Thyroid gland (tissue), 4 donors: ENCODE measurements around the gene HIVEP1. TPM values are rescaled to one million over a fixed set of nuclear protein-coding genes. Genes with fewer than 3 reads are reported as not detected.
A peak's percentile ranks its signal among the peaks of the same experiment; 100 is the strongest.

Source experiments
- DNase-seq, 2 donors: peaks; one replicate each; pipeline ENCODE4 v3.0.0-alpha.2; 2019
- H3K27ac ChIP-seq, 3 donors: fragments of 200-600 bp; sonication (generic); 1 replicate in 2 of 3; 2 replicates in 1 of 3; pipeline ENCODE4 v1.5.1; 2016 to 2019; ENCODE audit warnings: mild to moderate bottlenecking in 1 of 3, moderate library complexity in 1 of 3
- H3K27me3 ChIP-seq: fragments of 200-600 bp; sonication (generic); one replicate; pipeline ENCODE4 v1.5.1; 2019
- H3K36me3 ChIP-seq, 2 donors: fragments of 200-600 bp; sonication (generic); one replicate each; pipeline ENCODE4 v1.5.1; 2016 to 2019
- H3K4me1 ChIP-seq, 2 donors: fragments of 200-600 bp; sonication (generic); one replicate each; pipeline ENCODE4 v1.5.1; 2017 to 2019
- H3K4me3 ChIP-seq, 3 donors: fragments of 200-600 bp; sonication (generic); replicated peaks in 1 of 3; 1 replicate in 2 of 3; 2 replicates in 1 of 3; pipeline ENCODE4 v1.5.1; 2016; ENCODE audit warnings: mild to moderate bottlenecking in 1 of 3
- H3K9me3 ChIP-seq: fragments of 200-600 bp; sonication (generic); one replicate; pipeline ENCODE4 v1.5.1; 2017
- POLR2A ChIP-seq, 2 donors: fragments of 450-650 bp; IDR thresholded peaks; one replicate each; pipeline ENCODE4 v1.6.1; 2017; ENCODE audit warnings: antibody characterized with exemption in 2 of 2, mild to moderate bottlenecking in 2 of 2, moderate library complexity in 1 of 2
- WGBS, 2 donors: methylation state at CpG; one replicate each; pipeline ENCODE4 v1.1.5; 2017; 5-methylcytosine and 5-hydroxymethylcytosine counted together
- intact Hi-C: fragments of 100-400 bp; cut with DNase I; formaldehyde crosslinking; loops from one replicate; pipeline ENCODE4 v1.15.1; 2023
- total RNA-seq, 4 donors: library from RNA; depleted of rRNA; stranded (reverse); fragments of >200 nt; gene quantifications; one replicate each; pipeline ENCODE4 v1.2.3, GENCODE V29; 2016
- TF ChIP-seq, protein P1 (sequence below), 6 experiments: fragments of 200-600 bp in 3 of 6; fragments of 450-650 bp in 3 of 6; sonication (generic) in 3 of 6; IDR thresholded peaks; one replicate each; pipeline ENCODE4 v1.5.1; 2016 to 2019; ENCODE audit warnings: antibody characterized with exemption in 6 of 6, mild to moderate bottlenecking in 2 of 6, inconsistent platforms in 1 of 6, moderate library complexity in 1 of 6

The HIVEP1 gene
- total RNA-seq, 4 donors from 2014 or later: 17.4 to 35.1 (median 29.0) TPM

DNA sequence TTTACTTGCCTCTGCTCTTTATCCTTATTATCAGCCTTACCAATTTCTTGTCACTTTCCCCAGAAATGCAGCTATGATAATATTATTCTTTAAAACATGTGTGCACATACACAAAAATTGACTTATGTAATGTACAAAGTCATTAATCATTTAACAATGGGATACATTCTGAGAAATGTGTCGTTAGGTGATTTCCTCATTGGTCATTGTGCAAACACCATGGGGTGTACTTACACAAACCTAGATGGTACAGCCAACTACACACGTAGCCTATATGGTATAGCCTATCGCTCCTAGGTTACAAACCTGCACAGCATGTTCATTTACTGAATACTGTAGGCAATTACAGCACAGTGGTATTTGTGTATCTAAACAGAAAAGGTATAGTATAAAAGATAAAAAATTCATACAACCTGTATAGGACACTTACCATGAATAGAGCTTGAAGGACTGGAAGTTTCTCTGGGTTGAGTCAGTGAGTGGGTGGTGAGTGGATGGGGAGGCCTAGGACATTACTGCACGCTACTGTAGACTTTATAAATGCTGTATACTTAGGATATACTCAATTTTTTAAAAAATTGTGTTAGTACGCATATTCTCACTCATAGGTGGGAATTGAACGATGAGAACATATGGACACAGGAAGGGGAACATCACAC, 56.9 kb downstream of the HIVEP1 start:
- Histone ChIP-seq H3K27me3 (no peaks in the 10 kb centered on the region), H3K27ac (no peak overlapping the region), H3K4me3 (no peak overlapping the region), H3K4me1 (no peaks in the 10 kb centered on the region), H3K9me3 (no peaks in the 10 kb centered on the region), H3K36me3 (no peaks in the 10 kb centered on the region)
- 90 to 92% methylated on average over 6 of the region's 6 CpGs for WGBS, 2 donors
- DNase-seq: no peak
- TF ChIP-seq, protein P1, sequence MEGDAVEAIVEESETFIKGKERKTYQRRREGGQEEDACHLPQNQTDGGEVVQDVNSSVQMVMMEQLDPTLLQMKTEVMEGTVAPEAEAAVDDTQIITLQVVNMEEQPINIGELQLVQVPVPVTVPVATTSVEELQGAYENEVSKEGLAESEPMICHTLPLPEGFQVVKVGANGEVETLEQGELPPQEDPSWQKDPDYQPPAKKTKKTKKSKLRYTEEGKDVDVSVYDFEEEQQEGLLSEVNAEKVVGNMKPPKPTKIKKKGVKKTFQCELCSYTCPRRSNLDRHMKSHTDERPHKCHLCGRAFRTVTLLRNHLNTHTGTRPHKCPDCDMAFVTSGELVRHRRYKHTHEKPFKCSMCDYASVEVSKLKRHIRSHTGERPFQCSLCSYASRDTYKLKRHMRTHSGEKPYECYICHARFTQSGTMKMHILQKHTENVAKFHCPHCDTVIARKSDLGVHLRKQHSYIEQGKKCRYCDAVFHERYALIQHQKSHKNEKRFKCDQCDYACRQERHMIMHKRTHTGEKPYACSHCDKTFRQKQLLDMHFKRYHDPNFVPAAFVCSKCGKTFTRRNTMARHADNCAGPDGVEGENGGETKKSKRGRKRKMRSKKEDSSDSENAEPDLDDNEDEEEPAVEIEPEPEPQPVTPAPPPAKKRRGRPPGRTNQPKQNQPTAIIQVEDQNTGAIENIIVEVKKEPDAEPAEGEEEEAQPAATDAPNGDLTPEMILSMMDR (IDR thresholded peaks at IDR 0.05): no peak
- TF ChIP-seq POLR2A (IDR thresholded peaks at IDR 0.05): no peak
- intact Hi-C loops: no loop called here

DNA sequence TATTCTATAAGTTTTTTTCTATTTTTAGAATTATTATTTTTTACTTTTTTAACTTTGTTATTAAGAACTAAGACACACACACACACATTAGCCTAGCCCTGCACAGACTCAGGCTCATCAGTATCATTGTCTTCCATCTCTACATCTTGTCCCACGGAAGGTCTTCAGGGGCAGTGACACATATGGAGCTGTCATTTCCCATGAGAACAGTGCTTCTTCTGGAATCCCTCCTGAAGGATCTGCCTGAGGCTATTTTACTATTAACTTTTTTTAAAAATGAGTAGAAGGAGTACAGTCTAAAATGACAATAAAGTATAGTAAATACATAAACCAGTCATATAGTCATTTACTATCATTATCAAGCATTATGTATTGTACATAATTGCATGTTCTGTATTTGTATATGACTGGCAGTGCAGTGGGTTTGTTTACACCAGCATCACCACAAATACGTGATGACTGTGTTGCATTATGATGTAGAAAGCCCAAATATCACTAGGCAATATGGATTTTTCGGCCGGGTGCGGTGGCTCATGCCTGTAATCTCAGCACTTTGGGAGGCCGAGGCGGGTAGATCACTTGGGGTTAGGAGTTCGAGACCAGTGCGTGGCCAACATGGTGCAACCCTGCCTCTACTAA, 57.9 kb downstream of the HIVEP1 start:
- 96 to 97% methylated on average over 9 of the region's 9 CpGs for WGBS, 2 donors
- no peak overlapping the region for H3K4me3 ChIP-seq
- H3K27ac ChIP-seq: no peak overlapping the region
- DNase-seq: no peak
- H3K27me3 ChIP-seq: no peaks in the 10 kb centered on the region
- H3K36me3 ChIP-seq: no peaks in the 10 kb centered on the region
- H3K4me1 ChIP-seq: no peaks in the 10 kb centered on the region
- intact Hi-C loops: no loop called here
- TF ChIP-seq, protein P1 (IDR thresholded peaks at IDR 0.05): no peak
- TF ChIP-seq POLR2A (IDR thresholded peaks at IDR 0.05): no peak
- H3K9me3 ChIP-seq: no peaks in the 10 kb centered on the region

DNA sequence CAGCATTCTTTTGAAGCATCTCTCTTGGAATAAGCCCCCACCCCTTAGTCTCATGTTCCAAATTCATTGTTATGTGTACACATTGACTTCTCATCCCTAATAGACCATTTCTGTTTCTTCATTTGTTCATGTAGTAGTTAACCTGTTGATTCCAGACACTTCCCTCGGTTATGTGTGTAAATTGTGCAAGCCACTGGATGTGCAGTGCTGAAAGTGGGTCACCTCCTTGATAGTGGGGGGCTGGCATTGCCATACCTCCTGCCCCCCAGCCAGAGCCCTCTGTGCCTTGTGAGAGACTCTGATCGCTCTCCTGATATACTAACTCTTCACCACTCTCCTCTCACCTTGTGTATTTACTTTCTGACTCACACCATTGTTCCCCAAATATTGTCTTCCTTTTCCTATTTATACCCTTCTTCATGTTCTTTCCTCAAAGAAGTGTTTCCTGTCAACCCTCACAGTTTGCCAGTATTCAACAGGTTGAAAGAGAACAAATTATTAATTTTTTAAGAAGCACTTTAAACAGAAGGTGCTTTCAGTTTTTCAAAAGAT, 59.0 kb downstream of the HIVEP1 start:
- Histone ChIP-seq H3K27ac (no peak overlapping the region), H3K4me3 (no peak overlapping the region), H3K27me3 (no peaks in the 10 kb centered on the region), H3K36me3 (no peaks in the 10 kb centered on the region), H3K4me1 (no peaks in the 10 kb centered on the region), H3K9me3 (no peaks in the 10 kb centered on the region)
- 88 to 91% methylated on average over 2 of the region's 2 CpGs for WGBS, 2 donors
- TF ChIP-seq, protein P1 (IDR thresholded peaks at IDR 0.05): no peak
- TF ChIP-seq POLR2A (IDR thresholded peaks at IDR 0.05): no peak
- DNase-seq: no peak
- intact Hi-C loops: no loop called here

DNA sequence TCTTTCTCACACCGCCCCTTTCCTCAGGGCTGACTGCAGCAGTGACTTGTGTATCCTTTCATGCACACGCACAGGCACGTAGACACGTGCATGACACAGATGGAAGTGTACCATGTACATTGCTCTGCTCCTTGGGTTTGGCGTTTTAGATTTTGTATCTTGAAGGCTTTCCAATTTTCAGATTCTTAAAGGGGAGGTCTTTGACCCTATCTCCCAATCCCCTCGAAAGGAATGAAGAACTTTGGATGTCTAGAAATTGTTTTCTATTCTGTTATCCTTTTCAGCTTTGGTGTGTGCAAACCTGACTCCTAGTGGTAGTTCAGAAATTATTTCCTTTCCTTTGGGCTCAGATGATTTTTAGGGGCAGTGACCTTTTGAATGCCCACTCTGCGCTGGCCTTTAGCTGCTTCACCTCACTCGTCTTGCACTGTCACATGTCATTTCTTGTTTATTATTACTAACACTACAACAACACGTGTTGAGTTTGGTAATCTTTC, 63.0 kb downstream of the HIVEP1 start:
- Histone ChIP-seq H3K27ac (no peak overlapping the region), H3K9me3 (no peaks in the 10 kb centered on the region), H3K27me3 (no peaks in the 10 kb centered on the region), H3K36me3 (no peaks in the 10 kb centered on the region), H3K4me3 (no peak overlapping the region), H3K4me1 (no peaks in the 10 kb centered on the region)
- TF ChIP-seq, protein P1 (IDR thresholded peaks at IDR 0.05): peak in 3 of 6 experiments; percentile 30 to 43 (median 32)
- no peak for TF ChIP-seq POLR2A (IDR thresholded peaks at IDR 0.05)
- WGBS, 2 donors: 81 to 82% methylated on average over 9 of the region's 9 CpGs
- no peak for DNase-seq
- intact Hi-C loops: no loop called here
